Measurements from ENCODE around the gene UNK. TPM values are rescaled to one million over a fixed set of nuclear protein-coding genes. Genes with fewer than 3 reads are reported as not detected.

The UNK gene
- total and polyA plus RNA-seq, 2 donors (not counting 3 experiments of a cell fraction or from before 2014, with no cell fraction given) = 18.0 to 23.2 TPM

DNA sequence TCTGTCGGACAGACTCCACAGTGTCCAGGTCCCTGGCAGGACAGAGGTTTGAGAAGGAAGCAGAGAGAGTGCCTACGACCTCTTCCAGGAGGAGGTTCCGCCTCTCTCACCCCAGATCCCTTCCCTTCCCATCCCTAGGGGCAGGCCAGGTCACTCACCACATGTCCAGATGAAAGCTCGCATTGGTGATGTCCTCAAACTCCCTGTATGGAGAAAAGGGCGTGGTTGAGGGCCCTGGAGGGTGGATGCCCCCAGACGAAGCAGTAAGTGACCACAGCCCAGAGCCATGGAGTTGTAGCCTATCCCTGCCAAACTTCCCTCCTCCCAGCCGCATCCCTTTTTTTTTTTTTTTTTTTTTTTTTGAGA lies 56.2 kb downstream of the UNK start:
- Histone ChIP-seq H4K20me1 (replicated peaks; ENCODE audit: control insufficient read depth, extremely low read depth, insufficient read depth, low read length) (no peaks in the 10 kb centered on the region), H3K27ac (ENCODE audit: insufficient read depth, low read depth, low read length) (no peak overlapping the region), H3K9ac (replicated peaks; ENCODE audit: extremely low read depth, insufficient read depth, low read length) (no peak overlapping the region), H3K79me2 (ENCODE audit: control insufficient read depth, insufficient read depth, low read length) (no peaks in the 10 kb centered on the region), H3K9me1 (replicated peaks; ENCODE audit: control insufficient read depth, extremely low read depth, insufficient read depth, low read length) (no peaks in the 10 kb centered on the region), H3K4me3 (replicated peaks in 1 of 3; ENCODE audit: insufficient read depth in 1 of 3, low read depth in 1 of 3, low read length in 3 of 3) (no peak overlapping the region), H3K27me3 (ENCODE audit: control insufficient read depth in 2 of 2, insufficient read depth in 2 of 2, low read length in 2 of 2) (no peaks in the 10 kb centered on the region), H3K9me3 (replicated peaks; ENCODE audit: control insufficient read depth, insufficient read depth, low read length) (no peaks in the 10 kb centered on the region), H2AFZ (ENCODE audit: low read depth, low read length) (no peak overlapping the region), H3K4me2 (ENCODE audit: insufficient read depth, low read length) (no peak overlapping the region), H3K36me3 (ENCODE audit: control insufficient read depth in 2 of 2, extremely low read depth in 1 of 2, insufficient read depth in 2 of 2, low read length in 2 of 2) (no peaks in the 10 kb centered on the region), H3K4me1 (ENCODE audit: control insufficient read depth, extremely low read depth, insufficient read depth, low read length) (peaks cover 21% of the 10 kb centered on the region)
- TF ChIP-seq JUN (IDR thresholded peaks at IDR 0.05; ENCODE audit: borderline replicate concordance, insufficient read depth, insufficient read length, low read depth) = no peak
- TF ChIP-seq POLR2A (IDR thresholded peaks at IDR 0.05; ENCODE audit: low read depth, low read length) = no peak
- TF ChIP-seq POLR2AphosphoS5 (IDR thresholded peaks at IDR 0.05; ENCODE audit: insufficient read depth, low read depth, low read length) = no peak
- no peak for TF ChIP-seq GATA2 (IDR thresholded peaks at IDR 0.05; ENCODE audit: insufficient read depth, insufficient read length, low read depth, low read length)
- TF ChIP-seq MYC (IDR thresholded peaks at IDR 0.05; ENCODE audit: low read depth, low read length) = no peak
- TF ChIP-seq, protein P1, sequence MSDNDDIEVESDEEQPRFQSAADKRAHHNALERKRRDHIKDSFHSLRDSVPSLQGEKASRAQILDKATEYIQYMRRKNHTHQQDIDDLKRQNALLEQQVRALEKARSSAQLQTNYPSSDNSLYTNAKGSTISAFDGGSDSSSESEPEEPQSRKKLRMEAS (IDR thresholded peaks at IDR 0.05; ENCODE audit: insufficient read depth, insufficient read length) = no peak
- TF ChIP-seq FOS (IDR thresholded peaks at IDR 0.05; ENCODE audit: borderline replicate concordance, insufficient read depth, low read length) = no peak
- TF ChIP-seq, protein P2, sequence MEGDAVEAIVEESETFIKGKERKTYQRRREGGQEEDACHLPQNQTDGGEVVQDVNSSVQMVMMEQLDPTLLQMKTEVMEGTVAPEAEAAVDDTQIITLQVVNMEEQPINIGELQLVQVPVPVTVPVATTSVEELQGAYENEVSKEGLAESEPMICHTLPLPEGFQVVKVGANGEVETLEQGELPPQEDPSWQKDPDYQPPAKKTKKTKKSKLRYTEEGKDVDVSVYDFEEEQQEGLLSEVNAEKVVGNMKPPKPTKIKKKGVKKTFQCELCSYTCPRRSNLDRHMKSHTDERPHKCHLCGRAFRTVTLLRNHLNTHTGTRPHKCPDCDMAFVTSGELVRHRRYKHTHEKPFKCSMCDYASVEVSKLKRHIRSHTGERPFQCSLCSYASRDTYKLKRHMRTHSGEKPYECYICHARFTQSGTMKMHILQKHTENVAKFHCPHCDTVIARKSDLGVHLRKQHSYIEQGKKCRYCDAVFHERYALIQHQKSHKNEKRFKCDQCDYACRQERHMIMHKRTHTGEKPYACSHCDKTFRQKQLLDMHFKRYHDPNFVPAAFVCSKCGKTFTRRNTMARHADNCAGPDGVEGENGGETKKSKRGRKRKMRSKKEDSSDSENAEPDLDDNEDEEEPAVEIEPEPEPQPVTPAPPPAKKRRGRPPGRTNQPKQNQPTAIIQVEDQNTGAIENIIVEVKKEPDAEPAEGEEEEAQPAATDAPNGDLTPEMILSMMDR (IDR thresholded peaks at IDR 0.05; ENCODE audit: extremely low read depth in 1 of 2, insufficient read depth in 1 of 2, low read depth in 1 of 2, low read length in 2 of 2) = no peak
- TF ChIP-seq EZH2 (IDR thresholded peaks at IDR 0.05; ENCODE audit: borderline replicate concordance, low read depth, low read length, severe bottlenecking) = no peak
- FAIRE-seq (no peak), DNase-seq (ENCODE audit: low read depth, low spot score) (no peak)
- intact Hi-C loops (cut with micrococcal nuclease) (no loop called here), dilution Hi-C loops (cut with MboI; ENCODE audit: extremely low pct_ligation_motif_present, low sequenced_read_pairs) (no loop called here)
- BruUV-seq (replicated peaks) = no TSS peak
- ChIA-PET CTCF (interaction anchor here (1.2 to 1.4 kb wide), 3 partner anchors 8 to 14 kb away, joined by 4 to 7 read pairs (median 5); no protein-coding TSS in a partner anchor), POLR2A (no interaction called here)
